Upper lobe of left lung (tissue), 4 donors: Measurements from ENCODE around the gene BSCL2.
A peak's percentile ranks its signal among the peaks of the same experiment; 100 is the strongest.

Source experiments
- EP300 ChIP-seq, 4 donors: sonication (generic); formaldehyde crosslinking; IDR thresholded peaks; one replicate each; pipeline ENCODE4 v1.5.1; 2017; ENCODE audit warnings: antibody characterized with exemption in 4 of 4, control low read depth in 2 of 4
- POLR2A ChIP-seq, 4 donors: fragments of 450-650 bp; IDR thresholded peaks; one replicate each; pipeline ENCODE4 v1.5.1; 2016 to 2017; ENCODE audit warnings: antibody characterized with exemption in 4 of 4, mild to moderate bottlenecking in 2 of 4
- TF ChIP-seq, protein P1 (sequence below), 6 experiments: fragments of 450-650 bp in 4 of 6; fragments of 200-600 bp in 2 of 6; sonication (generic) in 2 of 6; IDR thresholded peaks; one replicate each; pipeline ENCODE4 v1.5.1; 2016 to 2019; ENCODE audit warnings: antibody characterized with exemption in 6 of 6

DNA sequence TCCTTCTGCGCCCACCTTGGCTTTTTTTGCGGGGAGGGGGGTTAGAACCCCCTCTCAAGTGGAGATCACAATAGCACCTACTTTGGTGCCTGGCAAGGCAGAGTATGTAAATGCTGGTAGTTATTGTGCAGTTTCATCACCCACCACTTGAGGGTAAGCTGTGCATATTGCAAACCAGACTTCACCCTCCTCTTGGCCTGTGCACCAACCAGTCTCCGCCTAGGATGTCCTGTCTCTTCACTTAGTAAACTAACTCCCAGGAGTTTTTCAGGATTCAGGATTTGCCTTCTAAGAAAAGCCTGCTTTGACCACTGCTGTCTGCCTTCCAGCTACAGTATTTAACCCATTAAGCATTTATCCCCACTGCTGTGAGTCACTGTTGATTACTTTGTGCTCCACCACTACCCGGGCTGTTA lies 26.4 kb downstream of the BSCL2 start:
- TF ChIP-seq, protein P1, sequence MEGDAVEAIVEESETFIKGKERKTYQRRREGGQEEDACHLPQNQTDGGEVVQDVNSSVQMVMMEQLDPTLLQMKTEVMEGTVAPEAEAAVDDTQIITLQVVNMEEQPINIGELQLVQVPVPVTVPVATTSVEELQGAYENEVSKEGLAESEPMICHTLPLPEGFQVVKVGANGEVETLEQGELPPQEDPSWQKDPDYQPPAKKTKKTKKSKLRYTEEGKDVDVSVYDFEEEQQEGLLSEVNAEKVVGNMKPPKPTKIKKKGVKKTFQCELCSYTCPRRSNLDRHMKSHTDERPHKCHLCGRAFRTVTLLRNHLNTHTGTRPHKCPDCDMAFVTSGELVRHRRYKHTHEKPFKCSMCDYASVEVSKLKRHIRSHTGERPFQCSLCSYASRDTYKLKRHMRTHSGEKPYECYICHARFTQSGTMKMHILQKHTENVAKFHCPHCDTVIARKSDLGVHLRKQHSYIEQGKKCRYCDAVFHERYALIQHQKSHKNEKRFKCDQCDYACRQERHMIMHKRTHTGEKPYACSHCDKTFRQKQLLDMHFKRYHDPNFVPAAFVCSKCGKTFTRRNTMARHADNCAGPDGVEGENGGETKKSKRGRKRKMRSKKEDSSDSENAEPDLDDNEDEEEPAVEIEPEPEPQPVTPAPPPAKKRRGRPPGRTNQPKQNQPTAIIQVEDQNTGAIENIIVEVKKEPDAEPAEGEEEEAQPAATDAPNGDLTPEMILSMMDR (IDR thresholded peaks at IDR 0.05): peak; percentile 38 to 60 (median 46)
- TF ChIP-seq POLR2A (IDR thresholded peaks at IDR 0.05) (no peak), EP300 (IDR thresholded peaks at IDR 0.05) (no peak)
